GM12875 (cell line): ENCODE data around the gene C1orf174.

Source experiments
- H3K4me3 ChIP-seq: one replicate; pipeline ENCODE4 v1.5.1; 2011; ENCODE audit warnings: low read depth, low read length, control low read depth
- TF ChIP-seq, protein P1 (sequence below): IDR thresholded peaks from 2 replicates; pipeline ENCODE4 v1.5.1; 2011; ENCODE audit warnings: low read depth, mild to moderate bottlenecking, control low read depth, inconsistent platforms, low read length, moderate library complexity, borderline replicate concordance; ENCODE audit not compliant: insufficient read depth

Gene C1orf174

DNA sequence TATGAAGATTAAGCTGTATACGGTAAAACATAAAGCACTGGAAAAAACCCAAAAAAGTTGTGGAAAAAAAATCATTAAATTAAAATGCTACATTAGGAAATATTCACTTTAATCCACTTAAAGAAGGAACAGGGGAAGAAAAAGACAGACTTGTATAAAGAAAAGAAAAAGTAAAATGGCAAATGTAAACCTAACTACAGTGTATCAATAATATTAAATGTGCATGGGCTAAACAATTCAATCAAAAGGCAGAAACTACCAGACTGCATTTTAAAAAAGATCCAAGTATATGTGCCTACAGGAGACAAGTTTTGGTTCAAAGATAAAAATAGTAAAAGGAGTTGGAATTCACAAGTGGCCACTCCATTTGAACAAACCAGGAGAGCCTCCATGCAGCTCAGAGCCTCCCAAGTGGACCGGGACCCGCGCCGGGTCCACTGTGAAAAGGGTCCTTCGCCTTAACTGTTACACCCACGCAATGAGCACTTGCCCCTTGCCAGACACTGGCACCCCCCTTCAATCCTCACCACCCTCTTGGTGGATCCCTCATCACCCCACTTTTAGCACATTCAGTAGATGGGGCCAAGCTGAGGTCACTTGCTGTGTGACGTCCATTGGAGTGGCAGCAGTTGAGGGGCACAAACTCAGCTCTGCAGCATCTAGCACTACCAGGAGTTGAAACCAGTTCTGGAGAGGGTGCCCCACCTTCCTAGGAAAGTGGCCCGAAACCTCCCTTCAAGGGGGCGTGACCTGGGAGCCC is 898 bp downstream of the C1orf174 start:
- TF ChIP-seq, protein P1, sequence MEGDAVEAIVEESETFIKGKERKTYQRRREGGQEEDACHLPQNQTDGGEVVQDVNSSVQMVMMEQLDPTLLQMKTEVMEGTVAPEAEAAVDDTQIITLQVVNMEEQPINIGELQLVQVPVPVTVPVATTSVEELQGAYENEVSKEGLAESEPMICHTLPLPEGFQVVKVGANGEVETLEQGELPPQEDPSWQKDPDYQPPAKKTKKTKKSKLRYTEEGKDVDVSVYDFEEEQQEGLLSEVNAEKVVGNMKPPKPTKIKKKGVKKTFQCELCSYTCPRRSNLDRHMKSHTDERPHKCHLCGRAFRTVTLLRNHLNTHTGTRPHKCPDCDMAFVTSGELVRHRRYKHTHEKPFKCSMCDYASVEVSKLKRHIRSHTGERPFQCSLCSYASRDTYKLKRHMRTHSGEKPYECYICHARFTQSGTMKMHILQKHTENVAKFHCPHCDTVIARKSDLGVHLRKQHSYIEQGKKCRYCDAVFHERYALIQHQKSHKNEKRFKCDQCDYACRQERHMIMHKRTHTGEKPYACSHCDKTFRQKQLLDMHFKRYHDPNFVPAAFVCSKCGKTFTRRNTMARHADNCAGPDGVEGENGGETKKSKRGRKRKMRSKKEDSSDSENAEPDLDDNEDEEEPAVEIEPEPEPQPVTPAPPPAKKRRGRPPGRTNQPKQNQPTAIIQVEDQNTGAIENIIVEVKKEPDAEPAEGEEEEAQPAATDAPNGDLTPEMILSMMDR, result no peak
- H3K4me3 ChIP-seq, result peak overlapping the region; percentile 94

GRCh38 chr1:3898475-3898735 is 1.7 kb downstream of the C1orf174 start:
- TF ChIP-seq, protein P1, result no peak

DNA sequence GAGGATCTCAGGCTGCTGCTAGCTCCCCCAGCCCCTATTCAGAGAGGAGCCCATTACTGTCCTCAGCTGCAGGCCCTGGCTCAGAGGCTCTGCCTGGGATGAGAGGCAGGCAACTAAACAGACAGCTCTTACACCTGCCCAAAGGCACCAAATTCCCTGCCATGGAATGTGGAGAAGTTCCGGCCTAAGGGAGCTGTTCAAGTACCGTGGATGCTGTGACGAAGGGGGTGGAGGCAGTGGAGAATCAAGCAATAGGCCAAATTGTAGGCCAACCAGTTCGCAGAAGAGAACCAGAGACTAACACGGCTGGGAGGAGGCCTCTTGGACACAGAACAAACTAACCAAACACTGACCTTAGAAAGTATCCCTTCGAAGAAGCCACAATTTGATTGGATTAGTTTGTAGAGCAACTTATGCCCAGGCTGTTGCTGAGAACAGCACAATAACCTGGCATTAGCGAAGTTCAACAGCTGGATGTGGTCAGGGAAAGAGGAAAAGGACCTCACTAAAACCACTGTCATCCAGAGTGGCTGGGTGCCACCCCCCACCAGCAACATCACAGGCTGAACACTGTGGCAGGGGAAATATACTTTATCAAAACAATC is 3.6 kb downstream of the C1orf174 start:
- TF ChIP-seq, protein P1, result no peak
- no peak overlapping the region for H3K4me3 ChIP-seq

More at GRCh38 chr1:3898475-3898735, 1.7 kb downstream of the C1orf174 start:
- H3K4me3 ChIP-seq, result no peak overlapping the region

GRCh38 chr1:3895951-3896325 is 4.1 kb downstream of the C1orf174 start:
- H3K4me3 ChIP-seq, result no peak overlapping the region

DNA sequence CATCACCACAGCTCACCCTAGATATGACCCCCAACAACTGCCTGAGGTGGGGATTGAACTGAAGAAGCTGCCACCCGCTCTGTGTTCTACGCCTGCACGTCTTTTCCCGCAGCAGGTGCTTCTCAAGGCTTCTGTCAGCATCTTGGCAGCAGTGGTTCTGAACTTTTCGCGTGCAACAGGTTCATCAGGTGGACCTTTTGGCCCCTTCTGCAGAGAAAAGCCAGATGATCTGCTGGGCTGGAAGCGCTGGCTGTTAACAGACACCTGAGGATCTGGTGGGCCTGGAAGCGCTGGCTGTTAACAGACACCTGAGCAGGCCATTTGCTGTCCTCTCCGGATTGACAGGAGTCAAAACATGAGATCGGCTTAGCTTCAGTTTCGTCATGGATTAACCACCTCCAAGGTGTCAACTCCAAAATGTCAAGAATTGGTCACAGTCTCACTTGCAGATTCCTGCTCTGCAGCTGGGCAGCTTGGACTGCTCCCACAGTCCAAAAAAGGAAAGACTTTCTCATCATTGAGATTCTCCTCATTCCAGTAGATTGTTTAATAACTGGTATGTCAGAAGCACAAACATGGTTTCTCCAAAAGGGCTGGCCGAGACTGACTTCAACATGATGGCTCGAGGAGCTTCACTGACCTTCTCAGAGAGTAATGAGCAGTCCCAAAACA is 4.7 kb downstream of the C1orf174 start:
- H3K4me3 ChIP-seq, result no peak overlapping the region
- TF ChIP-seq, protein P1, result no peak

More at GRCh38 chr1:3895951-3896325, 4.1 kb downstream of the C1orf174 start:
- TF ChIP-seq, protein P1, result no peak

GRCh38 chr1:3894626-3895278 is 5.3 kb downstream of the C1orf174 start:
- H3K4me3 ChIP-seq, result no peak overlapping the region
- TF ChIP-seq, protein P1, result no peak

GRCh38 chr1:3893190-3893589 is 6.9 kb downstream of the C1orf174 start:
- TF ChIP-seq, protein P1, result no peak
- no peak overlapping the region for H3K4me3 ChIP-seq
